ENCODE measurements around the gene CHAF1B.

CHAF1B gene

DNA sequence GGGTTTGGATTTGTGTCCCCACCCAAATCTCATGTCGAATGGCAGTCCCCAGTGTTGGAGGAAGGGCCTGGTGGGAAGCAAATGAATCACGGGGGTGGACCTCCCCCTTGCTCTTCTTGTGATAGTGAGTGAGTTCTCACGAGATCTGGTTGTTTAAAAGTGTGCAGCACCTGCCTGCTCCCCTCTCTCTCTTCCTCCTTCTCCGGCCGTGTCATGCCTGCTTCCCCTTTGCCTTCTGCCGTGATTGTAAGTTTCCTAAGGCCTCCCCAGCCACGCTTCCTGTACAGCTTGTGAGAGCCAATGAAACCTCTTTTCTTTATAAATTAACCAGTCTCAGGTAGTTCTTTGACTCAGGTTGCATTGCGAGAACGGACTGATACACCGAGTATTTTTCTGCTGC, 78.8 kb downstream of the CHAF1B start:
- Histone ChIP-seq H3K9ac (ENCODE audit: low read length) (no peak overlapping the region), H3K9me3 (ENCODE audit: control insufficient read depth, insufficient read depth, low read depth, low read length) (no peaks in the 10 kb centered on the region), H3K27me3 (ENCODE audit: control insufficient read depth, insufficient read depth, low read length) (no peaks in the 10 kb centered on the region), H3K36me3 (ENCODE audit: control insufficient read depth, insufficient read depth, low read length) (no peaks in the 10 kb centered on the region), H3K27ac (ENCODE audit: low read depth, low read length) (no peak overlapping the region), H3K4me1 (ENCODE audit: control insufficient read depth, insufficient read depth, low read length) (peaks cover 15% of the 10 kb centered on the region), H3K4me3 (ENCODE audit: low read depth, low read length) (no peak overlapping the region)

GRCh38 chr21:36464590-36464989, 79.4 kb downstream of the CHAF1B start:
- Histone ChIP-seq H3K9me3 (ENCODE audit: control insufficient read depth, insufficient read depth, low read depth, low read length) (no peaks in the 10 kb centered on the region), H3K36me3 (ENCODE audit: control insufficient read depth, insufficient read depth, low read length) (no peaks in the 10 kb centered on the region), H3K4me1 (ENCODE audit: control insufficient read depth, insufficient read depth, low read length) (peaks cover 15% of the 10 kb centered on the region), H3K27ac (ENCODE audit: low read depth, low read length) (no peak overlapping the region), H3K9ac (ENCODE audit: low read length) (no peak overlapping the region), H3K4me3 (ENCODE audit: low read depth, low read length) (no peak overlapping the region), H3K27me3 (ENCODE audit: control insufficient read depth, insufficient read depth, low read length) (no peaks in the 10 kb centered on the region)

GRCh38 chr21:36465478-36465877, 80.3 kb downstream of the CHAF1B start:
- Histone ChIP-seq H3K4me1 (ENCODE audit: control insufficient read depth, insufficient read depth, low read length) (peaks cover 22% of the 10 kb centered on the region), H3K27ac (ENCODE audit: low read depth, low read length) (no peak overlapping the region), H3K9ac (ENCODE audit: low read length) (no peak overlapping the region), H3K27me3 (ENCODE audit: control insufficient read depth, insufficient read depth, low read length) (no peaks in the 10 kb centered on the region), H3K4me3 (ENCODE audit: low read depth, low read length) (no peak overlapping the region), H3K9me3 (ENCODE audit: control insufficient read depth, insufficient read depth, low read depth, low read length) (no peaks in the 10 kb centered on the region), H3K36me3 (ENCODE audit: control insufficient read depth, insufficient read depth, low read length) (no peaks in the 10 kb centered on the region)

GRCh38 chr21:36466061-36466511, 80.9 kb downstream of the CHAF1B start:
- Histone ChIP-seq H3K27me3 (ENCODE audit: control insufficient read depth, insufficient read depth, low read length) (no peaks in the 10 kb centered on the region), H3K9ac (ENCODE audit: low read length) (no peak overlapping the region), H3K27ac (ENCODE audit: low read depth, low read length) (no peak overlapping the region), H3K4me1 (ENCODE audit: control insufficient read depth, insufficient read depth, low read length) (peaks cover 28% of the 10 kb centered on the region), H3K9me3 (ENCODE audit: control insufficient read depth, insufficient read depth, low read depth, low read length) (no peaks in the 10 kb centered on the region), H3K4me3 (ENCODE audit: low read depth, low read length) (no peak overlapping the region), H3K36me3 (ENCODE audit: control insufficient read depth, insufficient read depth, low read length) (no peaks in the 10 kb centered on the region)

Data from HUES6 (cell line).